Fibroblast of skin of right biceps (primary cell): ENCODE measurements around the gene TSPAN1.

Source experiments
- DNase-seq: peaks from one replicate; pipeline ENCODE4 v3.0.0-alpha.2; 2013

Gene TSPAN1

DNA sequence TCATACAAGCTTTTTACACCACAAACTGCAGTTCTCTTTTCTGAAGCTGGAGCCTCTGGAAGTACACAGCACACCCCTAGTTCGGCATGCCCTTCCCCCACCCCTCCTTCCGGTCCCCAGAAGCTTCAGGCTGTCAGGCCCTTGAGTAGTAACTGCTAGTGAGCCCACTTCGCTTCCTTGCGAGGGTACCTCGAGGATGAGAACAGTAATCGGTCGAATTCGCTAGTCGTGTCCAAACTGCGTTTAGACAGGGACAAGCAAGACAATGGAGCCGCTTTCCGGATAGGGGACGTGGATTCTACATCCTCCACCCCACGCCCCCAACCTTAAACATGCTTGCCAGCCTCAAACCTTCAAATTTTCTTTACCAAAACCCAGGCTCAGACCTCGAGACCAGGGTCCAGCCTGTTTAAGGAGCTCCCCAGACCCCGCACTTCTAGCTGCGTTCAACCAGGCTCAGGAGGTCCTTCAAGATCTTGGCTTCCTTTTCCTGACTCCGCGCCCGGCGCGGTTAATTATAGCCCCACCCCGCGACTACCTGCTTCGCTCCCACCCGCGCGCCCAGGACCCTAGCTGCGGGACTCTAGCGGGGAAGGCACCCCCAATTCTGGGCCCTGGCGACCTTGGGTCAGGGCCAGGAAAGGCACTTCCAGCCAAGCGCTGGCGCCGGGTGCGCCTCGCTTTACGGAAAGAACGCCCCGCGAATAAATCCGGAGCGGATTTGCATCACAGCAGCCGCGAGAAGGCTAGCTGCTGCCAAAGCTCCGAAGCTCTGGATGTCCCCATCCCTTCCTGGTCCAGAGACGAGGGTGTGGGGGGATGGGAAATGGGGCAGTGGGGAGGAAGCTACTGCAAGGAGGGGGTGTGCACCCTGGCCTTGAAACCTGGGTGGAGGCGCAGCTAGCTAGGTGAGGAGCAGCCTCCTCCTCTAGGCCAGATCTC is 8.1 kb upstream of the TSPAN1 start:
- no peak for DNase-seq

DNA sequence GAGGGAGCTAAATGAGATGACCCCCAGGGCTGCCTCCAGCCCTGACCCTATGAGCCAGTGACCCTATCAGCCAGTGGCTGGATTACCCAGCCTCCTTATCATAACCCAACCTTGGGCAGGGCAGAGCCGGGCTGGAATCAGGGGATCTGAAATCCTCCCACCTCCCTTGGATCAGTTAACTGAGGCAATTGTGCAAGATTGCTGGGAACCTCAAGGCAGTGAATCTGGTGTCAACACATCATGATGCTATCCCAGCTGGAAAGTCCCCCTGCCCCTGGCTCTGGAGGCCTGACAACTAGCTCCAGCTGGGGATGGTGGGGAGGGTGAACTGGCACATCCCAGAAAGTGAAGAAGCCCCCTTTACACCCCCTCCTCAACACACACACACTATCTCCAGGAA is 6.4 kb upstream of the TSPAN1 start:
- no peak for DNase-seq

DNA sequence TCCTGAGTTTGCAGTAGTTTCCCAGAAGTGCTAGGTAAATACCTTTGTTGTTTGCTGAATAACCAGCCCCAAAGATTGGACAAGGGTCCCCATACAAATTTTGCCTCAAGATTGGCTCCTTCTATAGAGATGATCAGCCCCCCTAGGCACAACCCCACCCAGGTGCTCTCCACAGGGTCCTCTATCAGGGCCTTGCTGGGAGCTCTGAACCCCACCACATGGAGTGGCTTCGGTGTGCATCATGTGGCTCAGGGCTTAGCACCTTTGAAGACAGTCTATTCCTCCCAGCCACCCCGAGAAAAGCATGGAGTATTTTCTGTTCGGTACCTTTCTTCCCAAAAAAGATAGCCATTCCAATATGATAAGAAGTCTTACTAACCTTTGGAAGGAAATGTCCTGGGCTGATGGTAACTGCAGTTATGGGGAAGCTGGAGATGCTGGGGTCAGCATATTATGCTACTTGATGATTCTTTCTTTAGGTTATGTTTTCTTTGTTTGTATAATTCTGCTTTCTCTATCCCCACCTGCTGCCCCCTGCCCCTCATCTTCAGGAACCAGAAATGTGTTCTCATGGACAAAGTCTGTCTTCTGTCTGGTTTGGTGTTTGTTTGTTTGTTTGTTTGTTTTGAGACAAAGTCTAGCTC is 5.0 kb upstream of the TSPAN1 start:
- no peak for DNase-seq

GRCh38 chr1:46171351-46171750 is 3.5 kb upstream of the TSPAN1 start:
- no peak for DNase-seq

DNA sequence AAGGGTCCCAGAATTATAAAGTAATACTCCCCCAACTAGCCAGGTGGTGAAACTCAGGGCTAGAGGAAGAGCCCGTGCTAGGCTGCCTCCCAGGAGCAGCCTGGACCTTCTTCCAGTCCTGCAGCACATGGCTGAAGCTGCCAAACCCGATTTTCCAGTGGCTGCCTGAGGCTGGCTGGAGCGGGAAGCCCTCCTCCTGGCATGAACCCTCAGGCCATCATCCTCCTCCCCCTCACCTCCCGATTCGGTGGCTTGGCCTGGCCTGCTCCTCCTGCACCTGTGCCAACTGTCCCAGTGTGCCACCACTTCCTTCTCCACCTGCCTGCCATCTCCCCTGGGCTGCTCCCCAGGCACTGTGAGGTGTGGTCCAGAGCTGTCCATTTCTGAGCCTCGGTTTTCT is 3.0 kb upstream of the TSPAN1 start:
- no peak for DNase-seq

GRCh38 chr1:46172321-46172720 is 2.6 kb upstream of the TSPAN1 start:
- DNase-seq = no peak

GRCh38 chr1:46173361-46173856 is 1.5 kb upstream of the TSPAN1 start:
- DNase-seq = peak; percentile 63

DNA sequence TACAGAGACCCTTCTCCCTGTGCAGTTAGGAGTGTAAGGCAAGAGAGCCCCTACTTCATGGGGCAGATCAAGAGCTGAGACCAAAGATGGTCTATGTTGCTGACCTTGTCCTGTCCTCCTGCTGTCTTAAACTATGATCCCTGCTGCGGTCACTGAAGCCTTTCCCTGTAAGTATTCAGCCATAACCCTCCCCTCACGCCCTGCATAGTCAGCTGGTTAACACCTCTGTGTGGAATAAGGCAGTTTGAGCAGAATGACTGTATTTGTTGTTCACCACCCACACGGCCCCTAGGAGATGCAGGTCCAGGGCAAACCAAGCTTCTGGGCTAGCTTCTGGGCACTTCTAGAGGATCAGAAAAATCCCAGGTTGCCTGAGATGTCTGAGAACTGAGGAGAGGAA is 356 bp downstream of the TSPAN1 start:
- DNase-seq = no peak

- DNase-seq = no peak
These were observed 1.5 kb downstream of the TSPAN1 start, which contains the start of gene P3R3URF for GRCh38 chr1:46176211-46176865. TSS of gene P3R3URF (minus strand) at chr1:46176488. CDS start at chr1:46176471, 17 bp downstream.

DNA sequence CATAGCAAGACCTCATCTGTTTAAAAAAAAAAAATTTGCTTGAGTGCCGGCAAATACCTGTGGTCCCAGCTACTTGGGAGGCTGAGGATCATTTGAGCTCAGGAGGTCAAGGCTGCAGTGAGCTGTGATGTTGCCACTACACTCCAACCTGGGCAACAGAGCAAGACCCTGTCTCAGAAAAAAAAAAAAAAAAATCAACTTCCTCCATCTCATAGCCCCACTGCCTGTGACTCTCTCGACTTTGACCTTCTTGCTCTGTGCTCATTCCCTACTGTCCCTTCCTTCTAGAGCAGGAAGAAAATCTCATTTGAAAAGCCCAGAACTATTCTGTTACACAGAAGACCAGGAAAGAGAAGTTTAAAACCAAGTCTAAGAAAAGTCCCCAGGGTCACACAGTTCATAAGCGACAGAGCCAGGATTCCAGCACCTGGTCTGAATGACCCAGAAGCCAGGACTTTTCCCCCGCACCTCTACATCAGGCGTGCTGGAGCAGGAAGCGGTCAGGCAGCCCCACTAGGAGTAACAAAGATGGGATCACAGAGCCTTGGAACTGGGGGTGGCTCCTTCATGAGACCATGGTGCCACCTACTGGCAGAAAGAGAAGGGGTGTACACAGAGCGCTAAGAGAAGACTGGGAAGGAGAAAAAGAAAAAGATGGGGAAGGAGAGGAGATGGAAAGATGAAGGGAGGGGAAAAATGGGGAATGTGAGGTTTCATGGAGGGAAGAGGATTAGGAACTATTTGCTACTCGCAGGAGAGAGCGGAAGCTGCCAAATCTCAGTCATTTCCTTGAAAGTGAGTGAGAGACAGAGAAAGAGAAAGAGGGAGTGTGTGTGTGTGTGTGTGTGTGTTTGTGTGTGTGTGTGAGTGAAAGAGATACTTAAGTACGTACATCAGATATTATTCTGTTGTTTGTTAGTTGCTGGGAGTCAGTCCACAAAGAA is 4.5 kb downstream of the TSPAN1 start:
- peak; percentile 84 for DNase-seq

- DNase-seq = no peak
These were observed 5.3 kb downstream of the TSPAN1 start for GRCh38 chr1:46180082-46180616.

- peak; percentile 59 for DNase-seq
These were observed 6.7 kb downstream of the TSPAN1 start for GRCh38 chr1:46181343-46182260.

DNA sequence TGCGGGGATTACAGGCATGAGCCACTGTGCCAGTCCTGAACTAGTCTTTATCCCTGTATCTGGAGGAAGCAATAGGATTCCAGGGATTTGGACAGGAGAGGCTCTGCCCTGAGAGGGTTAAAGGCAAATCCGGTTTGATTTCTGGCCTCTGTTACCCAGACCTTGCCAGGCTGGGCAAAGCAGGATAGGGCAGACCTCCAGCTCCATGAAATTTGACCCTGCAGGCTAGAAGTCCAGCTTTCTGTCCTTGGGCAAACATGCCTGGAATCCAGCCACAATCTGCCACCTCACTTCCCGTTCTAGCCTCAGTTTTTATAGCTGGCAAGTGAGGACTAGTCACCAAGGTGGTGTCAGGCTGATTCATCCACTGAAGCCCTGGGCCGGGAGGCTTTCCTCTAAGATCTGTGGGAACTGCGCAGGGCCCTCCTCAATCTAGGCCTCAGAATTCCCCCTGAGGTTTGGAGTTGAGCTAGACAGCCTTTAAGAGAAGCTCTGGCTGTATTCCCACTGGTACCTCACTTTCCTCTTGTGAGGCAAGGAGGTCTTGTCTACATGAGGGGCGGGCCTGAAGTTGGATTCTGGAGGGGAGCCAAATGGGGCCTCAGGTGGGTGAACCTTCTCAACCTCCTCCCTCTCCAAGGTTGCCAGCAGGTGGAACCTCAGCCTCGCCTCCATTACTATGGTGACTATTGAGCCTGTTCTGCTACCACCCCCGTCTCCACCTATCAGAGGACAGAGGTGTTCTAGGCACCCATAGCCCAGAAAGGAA is 8.4 kb downstream of the TSPAN1 start:
- DNase-seq = peak; percentile 89

GRCh38 chr1:46183926-46184557 is 9.2 kb downstream of the TSPAN1 start:
- no peak for DNase-seq

DNA sequence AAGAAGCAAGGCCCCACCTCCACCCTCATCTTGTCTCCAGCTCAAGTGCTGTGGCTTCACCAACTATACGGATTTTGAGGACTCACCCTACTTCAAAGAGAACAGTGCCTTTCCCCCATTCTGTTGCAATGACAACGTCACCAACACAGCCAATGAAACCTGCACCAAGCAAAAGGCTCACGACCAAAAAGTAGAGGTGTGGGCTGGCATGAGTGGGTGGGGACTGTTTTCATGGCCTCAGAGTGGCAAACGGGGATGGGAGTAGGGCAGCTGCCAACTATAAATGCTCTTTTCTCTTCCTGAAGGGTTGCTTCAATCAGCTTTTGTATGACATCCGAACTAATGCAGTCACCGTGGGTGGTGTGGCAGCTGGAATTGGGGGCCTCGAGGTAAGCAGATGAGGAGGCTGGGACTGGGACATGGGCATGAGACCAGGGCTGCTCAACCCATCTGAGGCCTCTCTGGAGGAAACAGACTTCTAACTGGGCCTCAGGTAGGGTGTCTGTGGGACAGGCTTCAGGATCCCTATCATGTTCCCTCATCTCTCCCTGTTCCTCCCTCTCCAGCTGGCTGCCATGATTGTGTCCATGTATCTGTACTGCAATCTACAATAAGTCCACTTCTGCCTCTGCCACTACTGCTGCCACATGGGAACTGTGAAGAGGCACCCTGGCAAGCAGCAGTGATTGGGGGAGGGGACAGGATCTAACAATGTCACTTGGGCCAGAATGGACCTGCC is 10.2 kb downstream of the TSPAN1 start:
- DNase-seq = no peak

- no peak for DNase-seq
These were observed 11.2 kb downstream of the TSPAN1 start for GRCh38 chr1:46186076-46186475.

DNA sequence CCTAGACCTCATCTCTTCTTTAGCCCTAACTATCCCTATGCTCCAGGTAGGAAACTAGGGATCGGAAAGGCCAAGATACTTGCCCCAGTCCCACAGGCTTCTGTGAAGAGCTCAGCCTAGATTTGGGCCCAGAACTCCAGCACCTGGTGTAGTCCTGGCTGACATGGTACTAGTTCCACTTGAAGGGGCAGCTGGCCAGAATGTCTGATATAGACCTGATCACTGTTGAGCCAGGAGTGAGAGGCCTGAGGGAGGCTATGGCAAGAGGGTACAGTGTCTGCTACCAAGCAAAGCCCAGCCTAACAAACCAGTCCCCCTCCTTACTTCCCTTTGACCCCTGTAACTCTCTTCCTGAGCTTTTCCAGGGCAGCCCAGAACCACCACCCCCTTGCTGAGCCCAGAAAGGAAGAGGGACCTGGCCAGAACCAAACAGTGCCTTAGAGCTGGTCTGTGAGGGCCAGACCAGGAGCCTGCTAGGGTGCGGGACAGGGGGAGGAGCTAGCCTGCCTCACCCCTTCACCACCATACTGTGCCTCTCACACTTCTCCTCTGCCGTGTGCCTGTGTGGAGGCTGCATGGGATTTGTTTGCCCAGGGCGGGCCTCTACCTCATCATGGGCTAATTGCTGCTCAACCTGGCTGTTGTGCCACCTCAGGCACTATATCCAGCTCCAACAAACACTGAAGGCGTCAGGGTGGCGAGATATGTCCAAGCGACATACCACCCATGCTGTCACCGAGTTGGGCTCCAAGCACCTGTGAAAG is 12.4 kb downstream of the TSPAN1 start:
- no peak for DNase-seq
